BLaER1 treated with 17β-estradiol and CSF1 and Interleukin-3, amounts not matched to agents 10 nM and 100 nM (cell line): ENCODE data around the gene TBC1D2B.
"Not testable (repeated sequence)": the region's sequence is repeated elsewhere in the genome, so short reads cannot be mapped to it uniquely, and the experiment has no call there.

Experiments used
- H3K27ac ChIP-seq, 11 experiments: shearing (Covaris generic); formaldehyde crosslinking; 2 replicates each; pipeline ENCODE4 v1.8.1; 2022
- H3K27me3 ChIP-seq, 11 experiments: shearing (Covaris generic); formaldehyde crosslinking; 2 replicates each; pipeline ENCODE4 v1.8.1; 2022
- H3K36me3 ChIP-seq, 11 experiments: shearing (Covaris generic); formaldehyde crosslinking; 2 replicates each; pipeline ENCODE4 v1.8.1; 2022
- H3K4me1 ChIP-seq, 10 experiments: shearing (Covaris generic); formaldehyde crosslinking; 2 replicates each; pipeline ENCODE4 v1.8.1; 2022
- H3K4me2 ChIP-seq, 11 experiments: shearing (Covaris generic); formaldehyde crosslinking; 2 replicates each; pipeline ENCODE4 v1.8.1; 2022
- H3K4me3 ChIP-seq, 10 experiments: shearing (Covaris generic); formaldehyde crosslinking; 2 replicates each; pipeline ENCODE4 v1.8.1; 2022
- H3K9ac ChIP-seq, 11 experiments: shearing (Covaris generic); formaldehyde crosslinking; 2 replicates each; pipeline ENCODE4 v1.8.1; 2022
- H3K9me3 ChIP-seq, 11 experiments: shearing (Covaris generic); formaldehyde crosslinking; replicated peaks in 1 of 11; 2 replicates each; pipeline ENCODE4 v1.8.1; 2022
- H4K20me1 ChIP-seq, 11 experiments: shearing (Covaris generic); formaldehyde crosslinking; 2 replicates each; pipeline ENCODE4 v1.8.1; 2022
- Cebpa-rat ChIP-seq, 11 experiments: shearing (Covaris generic); IDR thresholded peaks; 2 replicates each; pipeline ENCODE4 v1.8.1; 2022

The TBC1D2B gene

GRCh38 chr15:77981281-77982126 lies 96.0 kb downstream of the TBC1D2B start:
- H3K27me3 ChIP-seq: no peaks in the 10 kb centered on the region
- H3K4me2 ChIP-seq: no peak overlapping the region
- no peak overlapping the region for H3K4me3 ChIP-seq
- no peaks in the 10 kb centered on the region for H3K36me3 ChIP-seq
- H3K4me1 ChIP-seq: peaks cover 0 to 34% (median 27%) of the 10 kb centered on the region in 10 experiments; a peak in 15 of 20 replicates
- TF ChIP-seq Cebpa-rat (IDR thresholded peaks at IDR 0.05): no peak
- H3K9ac ChIP-seq: no peak overlapping the region
- no peaks in the 10 kb centered on the region for H3K9me3 ChIP-seq
- H4K20me1 ChIP-seq: no peaks in the 10 kb centered on the region; a peak in 1 of 22 replicates
- H3K27ac ChIP-seq: no peak overlapping the region

- not testable (repeated sequence) for H3K4me2 ChIP-seq, H3K4me3 ChIP-seq, H3K36me3 ChIP-seq, H3K27ac ChIP-seq, H3K27me3 ChIP-seq, H3K9me3 ChIP-seq, H3K9ac ChIP-seq, H4K20me1 ChIP-seq
- H3K4me1 ChIP-seq: peaks cover 0 to 29% (median 23%) of the 10 kb centered on the region in 10 experiments; a peak in 15 of 20 replicates
Measured at GRCh38 chr15:77980674-77981073, 96.8 kb downstream of the TBC1D2B start.

DNA sequence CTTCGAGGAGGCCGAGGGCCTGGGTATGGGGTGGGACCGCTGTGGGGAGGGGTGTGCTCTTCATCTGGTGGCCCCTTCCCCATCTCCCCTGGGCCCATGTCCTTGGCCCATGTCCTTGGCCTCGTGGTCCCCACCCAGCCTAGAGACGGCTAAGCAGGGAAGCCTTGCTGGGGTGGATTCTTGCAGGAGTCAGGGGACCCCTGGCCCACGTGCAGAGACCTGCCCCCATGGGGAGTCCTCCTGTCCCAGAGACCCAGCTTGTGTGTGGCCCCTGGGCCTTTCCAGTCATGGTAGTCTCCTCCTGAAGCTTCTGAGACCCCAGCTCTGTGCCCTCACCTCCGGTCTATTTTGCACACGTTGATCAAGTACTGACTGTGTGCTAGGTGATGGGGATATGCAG lies 97.4 kb downstream of the TBC1D2B start:
- no peak for TF ChIP-seq Cebpa-rat (IDR thresholded peaks at IDR 0.05)
- no peaks in the 10 kb centered on the region for H3K36me3 ChIP-seq
- H4K20me1 ChIP-seq: no peaks in the 10 kb centered on the region; a peak in 1 of 22 replicates
- H3K27ac ChIP-seq: no peak overlapping the region
- peaks cover 0 to 30% (median 20%) of the 10 kb centered on the region in 10 experiments; a peak in 15 of 20 replicates for H3K4me1 ChIP-seq
- no peak overlapping the region for H3K4me2 ChIP-seq
- H3K9ac ChIP-seq: no peak overlapping the region
- H3K4me3 ChIP-seq: no peak overlapping the region
- no peaks in the 10 kb centered on the region for H3K9me3 ChIP-seq
- H3K27me3 ChIP-seq: no peaks in the 10 kb centered on the region

DNA sequence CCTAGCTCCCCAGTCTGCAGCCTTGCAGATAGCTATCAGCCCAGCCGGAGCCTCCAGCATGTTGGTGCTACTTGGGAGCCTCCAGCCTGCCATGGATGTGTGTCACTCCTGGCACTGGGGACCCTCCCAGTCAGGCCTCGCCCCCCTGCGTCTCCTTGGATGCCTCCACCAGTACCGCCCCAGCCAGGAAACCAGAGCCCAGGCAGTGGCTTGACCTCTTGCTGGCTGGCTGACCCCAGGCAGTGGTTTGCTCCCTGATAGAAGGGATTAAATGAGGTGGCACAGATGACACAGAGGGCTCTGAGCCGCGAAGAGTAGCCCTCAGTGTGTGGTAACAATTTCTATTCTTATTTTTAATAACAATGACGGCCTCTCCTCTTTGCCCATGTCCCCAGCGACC lies 98.4 kb downstream of the TBC1D2B start:
- H3K27me3 ChIP-seq, H3K9me3 ChIP-seq, H4K20me1 ChIP-seq, H3K27ac ChIP-seq, H3K36me3 ChIP-seq, H3K9ac ChIP-seq, H3K4me3 ChIP-seq: not testable (repeated sequence)
- H3K4me1 ChIP-seq: peaks cover 0 to 34% (median 19%) of the 10 kb centered on the region in 10 experiments; a peak in 16 of 20 replicates
- peak overlapping the region in 8 of 11 experiments; percentile 28 to 64 (median 40); a peak in 9 of 22 replicates for H3K4me2 ChIP-seq

- not testable (repeated sequence) for H3K9me3 ChIP-seq, H3K27me3 ChIP-seq, H4K20me1 ChIP-seq, H3K27ac ChIP-seq, H3K4me3 ChIP-seq, H3K9ac ChIP-seq, H3K36me3 ChIP-seq
- Histone ChIP-seq H3K4me2 (peak overlapping the region in 6 of 11 experiments; percentile 28 to 64 (median 47); a peak in 3 of 22 replicates), H3K4me1 (peaks cover 3 to 34% (median 19%) of the 10 kb centered on the region in 10 experiments; a peak in 16 of 20 replicates)
Measured at GRCh38 chr15:77978759-77979145, 98.8 kb downstream of the TBC1D2B start.

DNA sequence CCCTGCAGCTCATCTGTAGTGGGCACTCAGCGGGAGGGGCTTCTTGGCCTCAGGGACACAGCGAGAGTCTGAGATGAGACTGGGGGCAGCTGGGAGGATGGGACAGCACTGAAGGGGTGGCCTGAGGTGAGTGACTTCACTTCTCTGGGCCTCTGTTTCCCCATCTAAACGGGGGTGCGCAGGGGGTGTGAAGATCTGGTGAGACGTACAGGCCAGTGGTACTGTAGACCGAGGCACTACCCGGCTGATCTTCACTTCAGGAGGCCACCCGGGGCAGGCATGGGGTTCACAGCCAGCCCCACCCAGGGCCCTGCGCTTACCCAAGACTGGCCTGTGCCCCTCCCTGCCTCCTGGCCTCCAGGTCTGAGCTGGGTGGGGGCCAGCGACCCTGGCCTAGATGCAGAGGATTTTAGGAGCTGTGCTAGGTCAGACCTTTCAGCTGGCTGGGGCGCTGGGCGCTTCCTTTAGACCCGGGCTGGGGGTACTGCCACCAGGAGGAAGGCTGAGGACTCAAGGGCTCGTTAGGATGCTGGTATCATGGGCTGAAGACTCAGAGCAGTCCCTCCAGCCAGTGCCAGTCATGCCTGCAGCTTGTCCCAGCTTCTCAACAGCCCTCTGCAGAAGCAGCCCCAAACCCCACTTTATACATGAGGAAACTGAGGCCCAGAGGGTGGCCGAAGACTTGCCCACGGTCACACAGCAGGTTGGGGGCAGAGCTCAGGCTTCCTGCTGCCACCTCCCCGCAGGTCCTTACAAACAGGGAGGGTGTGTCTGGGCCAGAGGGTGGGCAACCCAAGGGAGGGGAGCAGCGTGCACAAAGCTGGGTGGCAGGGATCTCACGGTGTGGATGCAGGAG lies 99.4 kb downstream of the TBC1D2B start:
- H4K20me1 ChIP-seq, H3K9me3 ChIP-seq: not testable (repeated sequence)

GRCh38 chr15:77976760-77977525 lies 100.6 kb downstream of the TBC1D2B start:
- H3K4me3 ChIP-seq, H3K27me3 ChIP-seq, H3K4me2 ChIP-seq: not testable (repeated sequence)

More for the DNA sequence above, 99.4 kb downstream of the TBC1D2B start:
- H3K9ac ChIP-seq: 0 out of 22 replicates have a peak overlapping the region, but pooled peaks of 1 of the 11 experiments have one; percentile 12
- H3K27me3 ChIP-seq, H3K4me2 ChIP-seq, H3K4me3 ChIP-seq, H3K27ac ChIP-seq, H3K36me3 ChIP-seq: not testable (repeated sequence)
- peaks cover 4 to 29% (median 16%) of the 10 kb centered on the region in 10 experiments; a peak in 15 of 20 replicates for H3K4me1 ChIP-seq

GRCh38 chr15:77976095-77976450 lies 101.4 kb downstream of the TBC1D2B start:
- not testable (repeated sequence) for H3K9ac ChIP-seq, H3K27ac ChIP-seq, H3K9me3 ChIP-seq, H3K36me3 ChIP-seq, H3K4me3 ChIP-seq, H3K27me3 ChIP-seq, H4K20me1 ChIP-seq, H3K4me2 ChIP-seq
- peaks cover 4 to 28% (median 16%) of the 10 kb centered on the region in 10 experiments; a peak in 15 of 20 replicates for H3K4me1 ChIP-seq

More at GRCh38 chr15:77976760-77977525, 100.6 kb downstream of the TBC1D2B start:
- H3K4me1 ChIP-seq: peaks cover 4 to 28% (median 16%) of the 10 kb centered on the region in 10 experiments; a peak in 15 of 20 replicates
- not testable (repeated sequence) for H3K9me3 ChIP-seq, H4K20me1 ChIP-seq, H3K36me3 ChIP-seq, H3K27ac ChIP-seq, H3K9ac ChIP-seq
